Measurements from ENCODE around the gene TSN.

- TF ChIP-seq CTCF (IDR thresholded peaks at IDR 0.05) (no peak), EP300 (IDR thresholded peaks at IDR 0.05) (no peak), POLR2A (IDR thresholded peaks at IDR 0.05) (no peak), POLR2AphosphoS5 (IDR thresholded peaks at IDR 0.05) (no peak)
Observed at GRCh38 chr2:121723316-121723715, 32.1 kb upstream of the TSN start.

All from stomach (tissue), 4 donors.